Osteoblast (primary cell): Measurements from ENCODE around the gene TRIM27. TPM values are rescaled to one million over a fixed set of nuclear protein-coding genes. Genes with fewer than 3 reads are reported as not detected.

Experiments
- DNase-seq: peaks from one replicate; pipeline ENCODE4 v3.0.0; 2011; ENCODE audit warnings: low spot score, mixed read lengths; ENCODE audit not compliant: insufficient read length; ENCODE audit errors: missing footprints
- H2AFZ ChIP-seq: 2 replicates; pipeline ENCODE4 v1.6.0; 2011; ENCODE audit warnings: mild to moderate bottlenecking, low read length
- H3K27ac ChIP-seq: 2 replicates; pipeline ENCODE4 v1.5.1; 2011; ENCODE audit warnings: mild to moderate bottlenecking, low read depth, low read length, moderate library complexity
- H3K27me3 ChIP-seq: 2 replicates; pipeline ENCODE4 v1.6.0; 2012; ENCODE audit warnings: mild to moderate bottlenecking, control low read depth, inconsistent platforms, low read length, moderate library complexity; ENCODE audit not compliant: insufficient read depth
- H3K36me3 ChIP-seq: 2 replicates; pipeline ENCODE4 v1.5.1; 2011; ENCODE audit warnings: mild to moderate bottlenecking, low read length, control low read depth, moderate library complexity; ENCODE audit not compliant: insufficient read depth
- H3K4me1 ChIP-seq: 2 replicates; pipeline ENCODE4 v1.5.1; 2011; ENCODE audit warnings: mild to moderate bottlenecking, low read length, control low read depth, moderate library complexity; ENCODE audit not compliant: insufficient read depth
- H3K4me2 ChIP-seq: 2 replicates; pipeline ENCODE4 v1.6.0; 2011; ENCODE audit warnings: mild to moderate bottlenecking, low read length; ENCODE audit not compliant: insufficient read depth
- H3K4me3 ChIP-seq: fragments of 200-600 bp; sonication (generic); 3 replicates; pipeline ENCODE4 v1.5.1; 2012; ENCODE audit warnings: mild to moderate bottlenecking, low read length, inconsistent platforms; ENCODE audit not compliant: insufficient read depth
- H3K79me2 ChIP-seq: 2 replicates; pipeline ENCODE4 v1.6.0; 2012; ENCODE audit warnings: mild to moderate bottlenecking, low read length, control low read depth, inconsistent platforms; ENCODE audit not compliant: insufficient read depth
- H3K9me3 ChIP-seq: 2 replicates; pipeline ENCODE4 v1.5.1; 2011; ENCODE audit warnings: low read depth, low read length, control low read depth
- H4K20me1 ChIP-seq: 2 replicates; pipeline ENCODE4 v1.6.0; 2012; ENCODE audit warnings: mild to moderate bottlenecking, low read length, control low read depth; ENCODE audit not compliant: insufficient read depth
- CTCF ChIP-seq: IDR thresholded peaks from 2 replicates; pipeline ENCODE4 v1.5.1; 2011; ENCODE audit warnings: mild to moderate bottlenecking, low read depth, low read length, moderate library complexity; ENCODE audit errors: extremely low read depth
- total RNA-seq: library from RNA; depleted of rRNA; stranded (reverse); fragments of >200 nt; gene quantifications from 2 replicates; pipeline ENCODE4 v1.2.3, GENCODE V29; 2012

The TRIM27 gene
- total RNA-seq, 1 donor = 53.6 TPM

DNA sequence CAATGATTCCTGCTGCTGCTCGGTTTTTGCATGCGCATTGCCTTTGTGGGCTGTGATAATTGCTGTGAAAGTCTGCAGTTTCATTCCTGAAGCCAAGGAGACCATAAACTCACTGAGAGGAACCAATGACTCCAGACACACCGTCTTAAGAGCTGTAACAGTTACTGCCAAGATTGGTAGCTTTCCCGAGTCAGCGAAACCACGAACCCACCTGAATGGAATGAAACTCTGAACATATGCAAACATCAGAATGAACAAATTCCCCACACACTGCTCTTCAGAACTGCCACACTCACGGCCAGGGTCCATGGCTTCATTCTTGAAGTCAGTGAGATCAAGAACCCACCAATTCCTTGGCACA, 37.7 kb downstream of the TRIM27 start:
- Histone ChIP-seq H4K20me1 (no peaks in the 10 kb centered on the region), H3K4me1 (no peaks in the 10 kb centered on the region), H3K4me3 (no peak overlapping the region), H3K36me3 (no peaks in the 10 kb centered on the region), H3K4me2 (no peak overlapping the region), H3K27ac (no peak overlapping the region), H3K27me3 (peaks cover 13% of the 10 kb centered on the region), H3K79me2 (no peaks in the 10 kb centered on the region), H2AFZ (no peak overlapping the region), H3K9me3 (no peaks in the 10 kb centered on the region)
- no peak for TF ChIP-seq CTCF
- DNase-seq = no peak

- H3K27ac ChIP-seq = no peak overlapping the region
- H4K20me1 ChIP-seq = no peaks in the 10 kb centered on the region
- no peaks in the 10 kb centered on the region for H3K36me3 ChIP-seq
- no peak overlapping the region for H3K4me2 ChIP-seq
- no peaks in the 10 kb centered on the region for H3K4me1 ChIP-seq
- H2AFZ ChIP-seq = no peak overlapping the region
- no peak overlapping the region for H3K4me3 ChIP-seq
- DNase-seq = no peak
- peaks cover 13% of the 10 kb centered on the region for H3K27me3 ChIP-seq
- no peaks in the 10 kb centered on the region for H3K79me2 ChIP-seq
- no peak for TF ChIP-seq CTCF
- no peaks in the 10 kb centered on the region for H3K9me3 ChIP-seq
These were observed 39.2 kb downstream of the TRIM27 start for GRCh38 chr6:28884423-28885131.

- H3K4me3 ChIP-seq = peak overlapping the region; percentile 74
- H3K4me1 ChIP-seq = no peaks in the 10 kb centered on the region
- peak overlapping the region; percentile 90 for H2AFZ ChIP-seq
- no peak for TF ChIP-seq CTCF
- no peaks in the 10 kb centered on the region for H3K79me2 ChIP-seq
- no peaks in the 10 kb centered on the region for H4K20me1 ChIP-seq
- H3K27ac ChIP-seq = peak overlapping the region; percentile 14
- H3K36me3 ChIP-seq = no peaks in the 10 kb centered on the region
- peak overlapping the region; percentile 77 for H3K4me2 ChIP-seq
- peak; percentile 85 for DNase-seq
- H3K9me3 ChIP-seq = no peaks in the 10 kb centered on the region
- peaks cover 21% of the 10 kb centered on the region for H3K27me3 ChIP-seq
These were observed 42.6 kb downstream of the TRIM27 start for GRCh38 chr6:28880894-28881780.

DNA sequence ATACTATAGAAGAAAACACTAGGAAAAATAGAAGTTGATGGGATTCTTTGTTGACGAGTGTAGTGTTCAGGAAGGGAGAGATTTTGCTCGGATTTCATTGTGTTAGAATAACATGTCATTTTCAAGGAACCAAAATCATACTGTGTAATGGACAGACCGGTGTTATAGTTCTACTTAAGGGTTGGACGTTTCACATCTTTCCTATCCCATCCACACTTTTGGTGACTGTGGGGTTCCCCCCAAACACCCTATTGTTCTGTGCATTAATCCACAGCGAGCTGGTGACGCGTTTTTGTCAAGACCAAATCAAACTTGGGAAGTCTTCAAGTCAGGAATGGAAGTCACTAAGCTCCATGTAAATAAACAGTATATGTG, 43.3 kb downstream of the TRIM27 start:
- Histone ChIP-seq H3K9me3 (no peaks in the 10 kb centered on the region), H3K27ac (no peak overlapping the region), H3K4me1 (no peaks in the 10 kb centered on the region), H4K20me1 (no peaks in the 10 kb centered on the region), H3K27me3 (peaks cover 22% of the 10 kb centered on the region), H2AFZ (peak overlapping the region; percentile 90), H3K4me2 (peak overlapping the region; percentile 77), H3K36me3 (no peaks in the 10 kb centered on the region), H3K79me2 (no peaks in the 10 kb centered on the region), H3K4me3 (peak overlapping the region; percentile 74)
- no peak for TF ChIP-seq CTCF
- DNase-seq = no peak
